ENCODE results near the gene RDH13.

DNA sequence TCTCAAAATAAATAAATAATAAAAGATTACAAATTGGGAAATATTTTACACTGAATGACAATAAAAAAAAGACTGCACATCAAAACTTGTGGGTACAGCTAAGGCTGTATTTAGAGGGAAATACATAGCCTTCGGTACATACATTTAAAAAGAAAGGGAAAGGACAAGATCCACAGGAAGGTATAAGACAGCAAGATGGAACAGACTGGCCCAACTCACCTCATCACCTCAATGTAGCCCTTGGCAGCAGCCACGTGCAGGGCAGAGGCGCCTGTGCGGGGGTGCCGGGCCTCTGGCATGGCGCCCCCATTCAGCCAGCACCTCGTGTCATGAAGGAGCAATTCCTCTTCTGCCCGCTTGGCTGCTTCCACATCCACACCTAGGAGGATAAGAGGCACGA is 40.2 kb upstream of the RDH13 start:
- TF ChIP-seq, protein P1, sequence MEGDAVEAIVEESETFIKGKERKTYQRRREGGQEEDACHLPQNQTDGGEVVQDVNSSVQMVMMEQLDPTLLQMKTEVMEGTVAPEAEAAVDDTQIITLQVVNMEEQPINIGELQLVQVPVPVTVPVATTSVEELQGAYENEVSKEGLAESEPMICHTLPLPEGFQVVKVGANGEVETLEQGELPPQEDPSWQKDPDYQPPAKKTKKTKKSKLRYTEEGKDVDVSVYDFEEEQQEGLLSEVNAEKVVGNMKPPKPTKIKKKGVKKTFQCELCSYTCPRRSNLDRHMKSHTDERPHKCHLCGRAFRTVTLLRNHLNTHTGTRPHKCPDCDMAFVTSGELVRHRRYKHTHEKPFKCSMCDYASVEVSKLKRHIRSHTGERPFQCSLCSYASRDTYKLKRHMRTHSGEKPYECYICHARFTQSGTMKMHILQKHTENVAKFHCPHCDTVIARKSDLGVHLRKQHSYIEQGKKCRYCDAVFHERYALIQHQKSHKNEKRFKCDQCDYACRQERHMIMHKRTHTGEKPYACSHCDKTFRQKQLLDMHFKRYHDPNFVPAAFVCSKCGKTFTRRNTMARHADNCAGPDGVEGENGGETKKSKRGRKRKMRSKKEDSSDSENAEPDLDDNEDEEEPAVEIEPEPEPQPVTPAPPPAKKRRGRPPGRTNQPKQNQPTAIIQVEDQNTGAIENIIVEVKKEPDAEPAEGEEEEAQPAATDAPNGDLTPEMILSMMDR (IDR thresholded peaks at IDR 0.05), result no peak
- TF ChIP-seq POLR2A (IDR thresholded peaks at IDR 0.05), result no peak

Data from vagina (tissue), 2 donors.